Femur (tissue), 1 donor: ENCODE measurements around the gene ZNF444.
"Not testable (repeated sequence)": the region's sequence is repeated elsewhere in the genome, so short reads cannot be mapped to it uniquely, and the experiment has no call there.

Source experiments
- DNase-seq: peaks from one replicate; pipeline ENCODE4 v3.0.0-alpha.2; 2017

Gene ZNF444

GRCh38 chr19:56191115-56191514 is 50.0 kb downstream of the ZNF444 start:
- no peak for DNase-seq

GRCh38 chr19:56191711-56192110 is 50.6 kb downstream of the ZNF444 start:
- DNase-seq, result no peak

GRCh38 chr19:56193981-56194640 is 53.0 kb downstream of the ZNF444 start:
- DNase-seq, result no peak

- not testable (repeated sequence) for DNase-seq
Observed at GRCh38 chr19:56197646-56198045, 56.6 kb downstream of the ZNF444 start, which contains the start of gene ZSCAN5B. TSS of gene ZSCAN5B (minus strand) at chr19:56197783. CDS start at chr19:56193052, 4,731 bp downstream.

GRCh38 chr19:56199687-56200086 is 58.6 kb downstream of the ZNF444 start:
- no peak for DNase-seq

- no peak for DNase-seq
Observed at GRCh38 chr19:56201973-56202372, 60.9 kb downstream of the ZNF444 start, which contains the start of gene ZSCAN5C. TSS of gene ZSCAN5C (plus strand) at chr19:56202273. CDS start at chr19:56205914, 3,641 bp downstream.

- not testable (repeated sequence) for DNase-seq
Observed at GRCh38 chr19:56207581-56207980, 66.5 kb downstream of the ZNF444 start.

GRCh38 chr19:56209091-56209490 is 68.0 kb downstream of the ZNF444 start:
- no peak for DNase-seq

GRCh38 chr19:56210036-56210435 is 68.9 kb downstream of the ZNF444 start:
- not testable (repeated sequence) for DNase-seq
